CD14-positive monocyte (primary cell): ENCODE results near the gene RFLNA. TPM values are rescaled to one million over a fixed set of nuclear protein-coding genes. Genes with fewer than 3 reads are reported as not detected.

Source experiments
- DNase-seq, 3 donors: peaks; one replicate each; pipeline ENCODE4 v3.0.0-alpha.2; 2011 to 2022
- H2AFZ ChIP-seq: 2 replicates; pipeline ENCODE4 v1.6.0; 2012; ENCODE audit warnings: mild to moderate bottlenecking, low read depth, low read length, inconsistent platforms; ENCODE audit not compliant: insufficient read depth, poor library complexity, severe bottlenecking
- H3K27ac ChIP-seq, 2 donors: 1 replicate in 1 of 2; 2 replicates in 1 of 2; pipeline ENCODE4 v1.5.1; 2012 to 2013; ENCODE audit warnings: low read length in 2 of 2, control low read depth in 1 of 2, inconsistent platforms in 1 of 2, low read depth in 1 of 2, mild to moderate bottlenecking in 1 of 2
- H3K27me3 ChIP-seq, 2 donors: one replicate each; pipeline versions ENCODE4 v1.6.0 to v1.6.1; 2011 to 2013; ENCODE audit warnings: low read length in 2 of 2; ENCODE audit not compliant: control insufficient read depth in 2 of 2, insufficient read depth in 2 of 2
- H3K36me3 ChIP-seq, 2 donors: replicated peaks in 1 of 2; 1 replicate in 1 of 2; 2 replicates in 1 of 2; pipeline versions ENCODE4 v1.5.1 to v1.6.1; 2012 to 2013; ENCODE audit warnings: low read length in 2 of 2, control low read depth in 1 of 2, inconsistent platforms in 1 of 2, mild to moderate bottlenecking in 1 of 2; ENCODE audit not compliant: insufficient read depth in 2 of 2, control insufficient read depth in 1 of 2
- H3K4me1 ChIP-seq, 2 donors: 1 replicate in 1 of 2; 2 replicates in 1 of 2; pipeline versions ENCODE4 v1.5.1 to v1.6.1; 2012 to 2013; ENCODE audit warnings: low read length in 2 of 2, control low read depth in 1 of 2, inconsistent platforms in 1 of 2, mild to moderate bottlenecking in 1 of 2, moderate library complexity in 1 of 2; ENCODE audit not compliant: insufficient read depth in 2 of 2, control insufficient read depth in 1 of 2
- H3K4me2 ChIP-seq: replicated peaks from 2 replicates; pipeline ENCODE3; 2012; ENCODE audit warnings: low read length, moderate library complexity, mild to moderate bottlenecking; ENCODE audit not compliant: poor library complexity, severe bottlenecking; ENCODE audit errors: extremely low read depth
- H3K4me3 ChIP-seq, 3 experiments: fragments of 200-600 bp in 1 of 3; sonication (generic) in 1 of 3; replicated peaks in 1 of 3; 1 replicate in 2 of 3; 2 replicates in 1 of 3; pipeline ENCODE4 v1.5.1; 2011 to 2013; ENCODE audit warnings: low read length in 3 of 3, mild to moderate bottlenecking in 3 of 3, control low read depth in 2 of 3, low read depth in 2 of 3, inconsistent platforms in 1 of 3, moderate library complexity in 1 of 3
- H3K79me2 ChIP-seq: 2 replicates; pipeline ENCODE4 v1.6.0; 2012; ENCODE audit warnings: mild to moderate bottlenecking, control low read depth, inconsistent platforms, low read length, moderate library complexity; ENCODE audit not compliant: insufficient read depth
- H3K9ac ChIP-seq: 2 replicates; pipeline ENCODE4 v1.6.0; 2017; ENCODE audit warnings: low read length, mild to moderate bottlenecking; ENCODE audit not compliant: insufficient read depth, poor library complexity, severe bottlenecking
- H3K9me3 ChIP-seq, 2 donors: replicated peaks in 1 of 2; 1 replicate in 1 of 2; 2 replicates in 1 of 2; pipeline versions ENCODE4 v1.5.1 to v1.6.1; 2012 to 2013; ENCODE audit warnings: low read length in 2 of 2, control low read depth in 1 of 2; ENCODE audit not compliant: control insufficient read depth in 1 of 2, insufficient read depth in 1 of 2
- H4K20me1 ChIP-seq: 2 replicates; pipeline ENCODE4 v1.6.0; 2012; ENCODE audit warnings: mild to moderate bottlenecking, low read length, control low read depth, moderate library complexity; ENCODE audit not compliant: insufficient read depth
- H3K27ac Mint-ChIP-seq, 7 donors: one replicate each; pipeline ENCODE4 v1.8.0; 2020; ENCODE audit warnings: mild to moderate bottlenecking in 7 of 7, mixed read lengths in 7 of 7, moderate library complexity in 6 of 7, inconsistent platforms in 2 of 7
- H3K27me3 Mint-ChIP-seq, 3 donors: one replicate each; pipeline ENCODE4 v1.8.0; 2021 to 2022; ENCODE audit warnings: low read depth in 3 of 3, mild to moderate bottlenecking in 3 of 3, mixed read lengths in 3 of 3, moderate library complexity in 3 of 3, inconsistent platforms in 1 of 3
- H3K36me3 Mint-ChIP-seq, 2 donors: one replicate each; pipeline ENCODE4 v1.8.0; 2020; ENCODE audit warnings: mixed read lengths in 2 of 2, inconsistent platforms in 1 of 2, mild to moderate bottlenecking in 1 of 2
- H3K4me1 Mint-ChIP-seq: one replicate; pipeline ENCODE4 v1.8.0; 2020; ENCODE audit warnings: mild to moderate bottlenecking, mixed read lengths
- H3K4me3 Mint-ChIP-seq, 2 donors: one replicate each; pipeline ENCODE4 v1.8.0; 2020; ENCODE audit warnings: mild to moderate bottlenecking in 2 of 2, mixed read lengths in 2 of 2, moderate library complexity in 1 of 2
- H3K9me3 Mint-ChIP-seq, 7 donors: one replicate each; pipeline ENCODE4 v1.8.0; 2020 to 2022; ENCODE audit warnings: mixed read lengths in 7 of 7, mild to moderate bottlenecking in 6 of 7, moderate library complexity in 6 of 7, inconsistent platforms in 2 of 7
- WGBS: methylation state at CpG from one replicate; pipeline ENCODE4 v1.1.5; 2013; ENCODE audit warnings: missing lambda C conversion rate; ENCODE audit not compliant: insufficient coverage; 5-methylcytosine and 5-hydroxymethylcytosine counted together
- intact Hi-C, 2 donors: fragments of 100-400 bp; cut with micrococcal nuclease; formaldehyde crosslinking; loops; one replicate each; pipeline versions ENCODE4 v1.15.0 to v1.15.1; 2023
- polyA plus RNA-seq, 3 donors: library from polyadenylated mRNA; depleted of rRNA in 1 of 3; unstranded in 2 of 3; stranded (reverse) in 1 of 3; fragments of 300-500 nt in 2 of 3; fragments of >200 nt in 1 of 3; fragmentation: Illumina TruSeq in 2 of 3; gene quantifications; 1 replicate in 2 of 3; 2 replicates in 1 of 3; pipeline ENCODE4 v1.2.3, GENCODE V29; 2012 to 2021
- TF ChIP-seq, protein P1 (sequence below): fragments of 200-600 bp; IDR thresholded peaks from one replicate; pipeline ENCODE4 v1.8.0; 2022; ENCODE audit warnings: antibody characterized with exemption, mild to moderate bottlenecking

Gene RFLNA
- polyA plus RNA-seq, 3 donors: not detected

DNA sequence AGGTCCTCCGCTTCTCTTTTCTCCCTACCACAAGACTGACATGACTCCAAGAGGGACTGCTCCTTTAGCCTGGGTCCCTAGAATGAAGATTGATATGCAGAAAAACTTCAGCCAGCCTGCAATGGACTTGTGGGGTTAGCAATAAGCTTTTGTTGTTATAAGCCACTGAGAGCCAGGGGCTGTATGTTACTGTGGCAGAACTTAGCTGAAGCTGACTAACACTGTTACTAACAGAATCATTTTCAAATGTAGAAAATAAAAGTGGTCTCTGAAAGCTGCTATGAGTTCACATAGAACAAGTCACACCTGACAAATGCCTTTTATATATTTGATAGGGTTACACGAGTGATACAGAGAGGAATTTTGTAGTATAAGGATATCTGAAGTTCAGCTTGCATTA lies 13.6 kb upstream of the RFLNA start:
- DNase-seq: no peak
- Histone ChIP-seq H3K4me1 (no peaks in the 10 kb centered on the region), H3K79me2 (no peaks in the 10 kb centered on the region), H3K9me3 (peaks cover 9 to 17% of the 10 kb centered on the region in 2 donors), H3K4me3 (no peak overlapping the region), H3K4me2 (no peak overlapping the region), H3K27ac (no peak overlapping the region), H3K9ac (no peak overlapping the region), H2AFZ (no peak overlapping the region), H4K20me1 (no peaks in the 10 kb centered on the region), H3K36me3 (no peaks in the 10 kb centered on the region), H3K27me3 (peaks cover 0 to 4% of the 10 kb centered on the region in 2 donors)
- TF ChIP-seq, protein P1, sequence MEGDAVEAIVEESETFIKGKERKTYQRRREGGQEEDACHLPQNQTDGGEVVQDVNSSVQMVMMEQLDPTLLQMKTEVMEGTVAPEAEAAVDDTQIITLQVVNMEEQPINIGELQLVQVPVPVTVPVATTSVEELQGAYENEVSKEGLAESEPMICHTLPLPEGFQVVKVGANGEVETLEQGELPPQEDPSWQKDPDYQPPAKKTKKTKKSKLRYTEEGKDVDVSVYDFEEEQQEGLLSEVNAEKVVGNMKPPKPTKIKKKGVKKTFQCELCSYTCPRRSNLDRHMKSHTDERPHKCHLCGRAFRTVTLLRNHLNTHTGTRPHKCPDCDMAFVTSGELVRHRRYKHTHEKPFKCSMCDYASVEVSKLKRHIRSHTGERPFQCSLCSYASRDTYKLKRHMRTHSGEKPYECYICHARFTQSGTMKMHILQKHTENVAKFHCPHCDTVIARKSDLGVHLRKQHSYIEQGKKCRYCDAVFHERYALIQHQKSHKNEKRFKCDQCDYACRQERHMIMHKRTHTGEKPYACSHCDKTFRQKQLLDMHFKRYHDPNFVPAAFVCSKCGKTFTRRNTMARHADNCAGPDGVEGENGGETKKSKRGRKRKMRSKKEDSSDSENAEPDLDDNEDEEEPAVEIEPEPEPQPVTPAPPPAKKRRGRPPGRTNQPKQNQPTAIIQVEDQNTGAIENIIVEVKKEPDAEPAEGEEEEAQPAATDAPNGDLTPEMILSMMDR: no peak
- Mint-ChIP-seq H3K27ac (peak overlapping the region in 1 of 7 donors; percentile 8), H3K9me3 (peaks cover 13 to 23% (median 17%) of the 10 kb centered on the region in 7 donors), H3K27me3 (peaks cover 5 to 25% (median 23%) of the 10 kb centered on the region in 3 donors), H3K4me3 (no peak overlapping the region), H3K36me3 (no peaks in the 10 kb centered on the region), H3K4me1 (peaks cover 3% of the 10 kb centered on the region)
- no CpG with 5 or more reads among the region's 2 CpGs for WGBS
- intact Hi-C loops: no loop called here

DNA sequence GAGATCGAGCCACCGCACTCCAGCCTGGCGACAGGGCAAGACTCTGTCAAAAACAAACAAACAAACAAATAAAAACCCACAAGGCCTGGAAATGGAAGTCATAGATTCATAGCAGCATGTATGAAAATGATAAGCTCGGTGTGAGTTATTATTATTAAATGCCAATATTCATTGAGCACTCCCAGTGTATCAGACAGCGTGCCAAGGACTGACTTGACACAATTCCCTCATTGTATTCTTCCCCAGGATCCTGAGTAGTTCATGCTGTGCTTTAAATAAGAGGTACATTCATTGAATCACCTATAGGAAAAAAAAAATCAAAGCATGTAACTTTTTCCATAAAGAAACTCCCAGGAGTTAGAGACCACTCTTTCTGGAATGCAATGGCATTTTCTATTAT lies 12.6 kb upstream of the RFLNA start:
- no peaks in the 10 kb centered on the region for H3K79me2 ChIP-seq
- no peaks in the 10 kb centered on the region for H3K36me3 ChIP-seq
- TF ChIP-seq, protein P1: no peak
- H3K4me1 Mint-ChIP-seq: peaks cover 3% of the 10 kb centered on the region
- H3K4me3 Mint-ChIP-seq: no peak overlapping the region
- H2AFZ ChIP-seq: no peak overlapping the region
- H3K27ac Mint-ChIP-seq: no peak overlapping the region
- no peak overlapping the region for H3K4me3 ChIP-seq
- no peak overlapping the region for H3K27ac ChIP-seq
- no CpG with 5 or more reads among the region's 5 CpGs for WGBS
- H3K9ac ChIP-seq: no peak overlapping the region
- H3K36me3 Mint-ChIP-seq: no peaks in the 10 kb centered on the region
- no peak for DNase-seq
- peaks cover 5 to 26% (median 23%) of the 10 kb centered on the region in 3 donors for H3K27me3 Mint-ChIP-seq
- H3K4me2 ChIP-seq: no peak overlapping the region
- peaks cover 0 to 4% of the 10 kb centered on the region in 2 donors for H3K27me3 ChIP-seq
- peaks cover 9 to 17% of the 10 kb centered on the region in 2 donors for H3K9me3 ChIP-seq
- no peaks in the 10 kb centered on the region for H4K20me1 ChIP-seq
- no peaks in the 10 kb centered on the region for H3K4me1 ChIP-seq
- H3K9me3 Mint-ChIP-seq: peaks cover 13 to 23% (median 17%) of the 10 kb centered on the region in 7 donors
- intact Hi-C loops: no loop called here
